ENCODE measurements around the gene STK32B.

STK32B gene

GRCh38 chr4:5547651-5548249 is 496.5 kb downstream of the STK32B start:
- no peak for DNase-seq
